Left lung (tissue), 10 donors: ENCODE results near the gene ELFN1. TPM values are rescaled to one million over a fixed set of nuclear protein-coding genes. Genes with fewer than 3 reads are reported as not detected.

Source experiments
- ATAC-seq: fragments of 200-7000 bp; cut with Tn5 transposase; one replicate; pipeline ENCODE4 v1.9.1; 2020; ENCODE audit warnings: moderate library complexity
- DNase-seq, 4 donors: peaks; one replicate each; pipeline ENCODE4 v3.0.0-alpha.2; 2013 to 2020
- H3K27ac ChIP-seq, 2 donors: fragments of 200-600 bp; sonication (generic) in 1 of 2; one replicate each; pipeline versions ENCODE4 v1.5.0 to v1.8.0; 2020 to 2021
- H3K27me3 ChIP-seq, 2 donors: fragments of 200-600 bp; sonication (generic) in 1 of 2; one replicate each; pipeline versions ENCODE4 v1.5.0 to v1.8.0; 2020 to 2021
- H3K36me3 ChIP-seq, 2 donors: fragments of 200-600 bp; sonication (generic) in 1 of 2; one replicate each; pipeline versions ENCODE4 v1.5.0 to v1.8.0; 2020 to 2021
- H3K4me1 ChIP-seq, 2 donors: fragments of 200-600 bp; one replicate each; pipeline ENCODE4 v1.8.0; 2021
- H3K4me3 ChIP-seq, 2 donors: fragments of 200-600 bp; sonication (generic) in 1 of 2; one replicate each; pipeline versions ENCODE4 v1.5.0 to v1.8.0; 2020 to 2021; ENCODE audit warnings: mild to moderate bottlenecking in 1 of 2
- H3K9me3 ChIP-seq, 2 donors: fragments of 200-600 bp; sonication (generic) in 1 of 2; one replicate each; pipeline versions ENCODE4 v1.5.0 to v1.8.0; 2020 to 2021
- intact Hi-C, 2 donors: fragments of 100-400 bp; cut with DNase I; formaldehyde crosslinking; loops; one replicate each; pipeline versions ENCODE4 v1.11.2 to v1.14.2; 2022
- polyA plus RNA-seq, 6 donors: library from polyadenylated mRNA; unstranded; fragments of 120-200 nt; gene quantifications; one replicate each; pipeline ENCODE4 v1.2.1, GENCODE V29; 2013; ENCODE audit not compliant: insufficient read length in 6 of 6
- total RNA-seq, 2 donors: library from RNA; stranded (reverse); fragmentation: NEBNext Ultra II Directional; extraction: Animal tissue kit (Norgen Biotek cat#: 25700); gene quantifications; one replicate each; pipeline ENCODE4 v1.2.1, GENCODE V29; 2021
- TF ChIP-seq, protein P1 (sequence below), 2 donors: fragments of 200-600 bp; sonication (generic) in 1 of 2; IDR thresholded peaks; one replicate each; pipeline versions ENCODE4 v1.5.0 to v1.8.0; 2021; ENCODE audit warnings: antibody characterized with exemption in 2 of 2
- donor health status: DM: no; HTN: yes; CAD: no.
- donor health status: DM: no; HTN: no; CAD: no.

The ELFN1 gene
- total and polyA plus RNA-seq, 8 donors, result 1.5 to 4.0 (median 2.7) TPM

GRCh38 chr7:1775389-1775788, 105.3 kb downstream of the ELFN1 start:
- ATAC-seq (no peak), DNase-seq (no peak)
- Histone ChIP-seq H3K4me3 (no peak overlapping the region), H3K4me1 (no peaks in the 10 kb centered on the region), H3K27ac (no peak overlapping the region), H3K36me3 (no peaks in the 10 kb centered on the region), H3K9me3 (peaks cover 0 to 8% of the 10 kb centered on the region in 2 donors), H3K27me3 (no peaks in the 10 kb centered on the region)
- intact Hi-C loops, result no loop called here
- TF ChIP-seq, protein P1, sequence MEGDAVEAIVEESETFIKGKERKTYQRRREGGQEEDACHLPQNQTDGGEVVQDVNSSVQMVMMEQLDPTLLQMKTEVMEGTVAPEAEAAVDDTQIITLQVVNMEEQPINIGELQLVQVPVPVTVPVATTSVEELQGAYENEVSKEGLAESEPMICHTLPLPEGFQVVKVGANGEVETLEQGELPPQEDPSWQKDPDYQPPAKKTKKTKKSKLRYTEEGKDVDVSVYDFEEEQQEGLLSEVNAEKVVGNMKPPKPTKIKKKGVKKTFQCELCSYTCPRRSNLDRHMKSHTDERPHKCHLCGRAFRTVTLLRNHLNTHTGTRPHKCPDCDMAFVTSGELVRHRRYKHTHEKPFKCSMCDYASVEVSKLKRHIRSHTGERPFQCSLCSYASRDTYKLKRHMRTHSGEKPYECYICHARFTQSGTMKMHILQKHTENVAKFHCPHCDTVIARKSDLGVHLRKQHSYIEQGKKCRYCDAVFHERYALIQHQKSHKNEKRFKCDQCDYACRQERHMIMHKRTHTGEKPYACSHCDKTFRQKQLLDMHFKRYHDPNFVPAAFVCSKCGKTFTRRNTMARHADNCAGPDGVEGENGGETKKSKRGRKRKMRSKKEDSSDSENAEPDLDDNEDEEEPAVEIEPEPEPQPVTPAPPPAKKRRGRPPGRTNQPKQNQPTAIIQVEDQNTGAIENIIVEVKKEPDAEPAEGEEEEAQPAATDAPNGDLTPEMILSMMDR (IDR thresholded peaks at IDR 0.05), result no peak

GRCh38 chr7:1777122-1777521, 107.0 kb downstream of the ELFN1 start:
- Histone ChIP-seq H3K9me3 (peaks cover 0 to 8% of the 10 kb centered on the region in 2 donors), H3K4me3 (no peak overlapping the region), H3K4me1 (no peaks in the 10 kb centered on the region), H3K36me3 (no peaks in the 10 kb centered on the region), H3K27ac (no peak overlapping the region), H3K27me3 (no peaks in the 10 kb centered on the region)
- no peak for ATAC-seq
- intact Hi-C loops, result no loop called here
- TF ChIP-seq, protein P1 (IDR thresholded peaks at IDR 0.05), result no peak
- DNase-seq, result no peak

DNA sequence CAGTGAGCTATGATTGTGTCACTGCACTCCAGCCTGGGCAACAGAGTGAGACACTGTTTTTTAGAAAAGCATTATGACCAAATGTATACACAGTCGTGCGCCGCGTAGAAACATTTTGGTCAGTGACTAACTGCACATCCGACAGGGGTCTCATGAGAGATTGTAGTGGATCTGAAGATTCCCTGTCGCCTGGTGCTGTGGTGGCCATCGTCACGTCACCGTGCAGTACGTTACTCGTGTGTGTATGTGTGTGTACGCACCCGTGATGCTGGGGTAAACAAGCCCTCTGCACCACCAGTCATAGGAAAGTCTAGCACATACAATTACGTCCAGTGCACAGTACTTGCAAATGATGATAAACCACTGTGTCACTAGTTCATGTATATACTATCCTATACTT, 109.4 kb downstream of the ELFN1 start:
- ATAC-seq (no peak), DNase-seq (no peak)
- Histone ChIP-seq H3K4me1 (no peaks in the 10 kb centered on the region), H3K9me3 (peaks cover 0 to 8% of the 10 kb centered on the region in 2 donors), H3K27me3 (no peaks in the 10 kb centered on the region), H3K36me3 (no peaks in the 10 kb centered on the region), H3K4me3 (no peak overlapping the region), H3K27ac (no peak overlapping the region)
- TF ChIP-seq, protein P1 (IDR thresholded peaks at IDR 0.05), result no peak
- intact Hi-C loops, result no loop called here

DNA sequence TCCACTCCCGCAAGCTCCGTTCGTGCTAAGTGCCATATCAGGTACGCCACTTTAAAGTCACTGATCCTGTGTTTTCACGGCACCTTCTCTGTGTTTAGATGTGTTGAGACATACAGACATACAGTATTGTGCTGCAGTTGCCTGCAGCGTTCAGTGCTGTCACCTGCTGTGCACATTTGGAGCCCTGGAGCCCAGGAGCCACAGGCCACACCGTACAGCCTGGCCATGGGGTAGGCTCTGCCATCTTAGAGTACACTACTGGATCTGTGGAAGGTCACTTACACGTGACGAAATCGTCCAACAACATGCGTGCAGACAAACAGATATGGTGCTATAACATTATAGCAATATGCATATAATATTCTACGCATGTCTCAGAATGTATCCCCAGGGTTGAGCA, 111.3 kb downstream of the ELFN1 start:
- Histone ChIP-seq H3K4me1 (no peaks in the 10 kb centered on the region), H3K36me3 (no peaks in the 10 kb centered on the region), H3K27ac (no peak overlapping the region), H3K27me3 (no peaks in the 10 kb centered on the region), H3K4me3 (no peak overlapping the region), H3K9me3 (peaks cover 0 to 10% of the 10 kb centered on the region in 2 donors)
- ATAC-seq (no peak), DNase-seq (no peak)
- TF ChIP-seq, protein P1 (IDR thresholded peaks at IDR 0.05), result no peak
- intact Hi-C loops, result no loop called here

DNA sequence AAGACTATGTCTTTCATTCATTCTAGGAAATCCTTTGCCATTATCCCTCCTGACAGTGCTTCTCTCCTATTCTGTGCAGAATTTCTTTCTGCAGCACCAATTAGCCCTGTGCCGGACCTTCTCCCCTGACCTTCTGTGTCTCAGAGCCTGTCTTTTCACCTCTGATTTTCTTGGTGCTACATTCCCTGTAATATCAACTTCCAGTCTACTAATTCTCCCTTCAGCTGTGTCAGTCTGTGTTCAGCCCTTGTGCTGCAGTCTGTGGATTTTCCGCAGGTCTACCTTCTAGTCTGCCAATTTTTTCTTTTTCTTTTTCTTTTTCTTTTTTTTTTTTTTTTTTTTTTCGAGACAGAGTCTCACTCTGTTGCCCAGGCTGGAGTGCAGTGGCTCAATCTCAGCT, 115.8 kb downstream of the ELFN1 start:
- Histone ChIP-seq H3K36me3 (no peaks in the 10 kb centered on the region), H3K4me3 (no peak overlapping the region), H3K27me3 (peaks cover 0 to 14% of the 10 kb centered on the region in 2 donors), H3K4me1 (no peaks in the 10 kb centered on the region), H3K9me3 (peaks cover 0 to 10% of the 10 kb centered on the region in 2 donors), H3K27ac (no peak overlapping the region)
- intact Hi-C loops, result no loop called here
- DNase-seq (no peak), ATAC-seq (no peak)
- TF ChIP-seq, protein P1 (IDR thresholded peaks at IDR 0.05), result no peak
